T1000 (cell line): Measurements from ENCODE around the gene FDCSP.
"Not testable (repeated sequence)": the region's sequence is repeated elsewhere in the genome, so short reads cannot be mapped to it uniquely, and the experiment has no call there.

ENCODE experiments used
- DNase-seq: peaks from one replicate; lab custom pipeline; 2025; ENCODE audit warnings: mixed read lengths; lab: John Stamatoyannopoulos, UW

FDCSP gene

GRCh38 chr4:70225824-70226223 lies at the start of gene FDCSP:
TSS of gene FDCSP (plus strand) at chr4:70226124. CDS start at chr4:70231195, 5,071 bp downstream.
- DNase-seq = no peak

GRCh38 chr4:70177090-70177489 lies 48.8 kb upstream of the FDCSP start:
- DNase-seq = no peak

GRCh38 chr4:70178075-70178660 lies 47.8 kb upstream of the FDCSP start:
- no peak for DNase-seq

- DNase-seq = no peak
Measured at GRCh38 chr4:70179811-70180210, 46.1 kb upstream of the FDCSP start.

GRCh38 chr4:70181864-70182263 lies 44.1 kb upstream of the FDCSP start:
- DNase-seq = no peak

GRCh38 chr4:70182517-70183167 lies 43.3 kb upstream of the FDCSP start:
- DNase-seq = no peak

GRCh38 chr4:70183168-70183939 lies 42.6 kb upstream of the FDCSP start:
- no peak for DNase-seq

GRCh38 chr4:70183940-70184246 lies 42.0 kb upstream of the FDCSP start:
- no peak for DNase-seq

- no peak for DNase-seq
Measured at GRCh38 chr4:70187216-70187615, 38.7 kb upstream of the FDCSP start.

GRCh38 chr4:70190579-70190978 lies 35.3 kb upstream of the FDCSP start:
- no peak for DNase-seq

GRCh38 chr4:70191647-70192046 lies 34.3 kb upstream of the FDCSP start:
- DNase-seq = no peak

- DNase-seq = no peak
Measured at GRCh38 chr4:70192895-70193294, 33.0 kb upstream of the FDCSP start.

- no peak for DNase-seq
Measured at GRCh38 chr4:70195425-70195824, 30.5 kb upstream of the FDCSP start, which contains the start of gene ODAM. TSS of gene ODAM (plus strand) at chr4:70195725. CDS start at chr4:70196544, 819 bp downstream.

GRCh38 chr4:70196857-70197256 lies 29.1 kb upstream of the FDCSP start:
- no peak for DNase-seq

- DNase-seq = no peak
Measured at GRCh38 chr4:70197842-70198241, 28.1 kb upstream of the FDCSP start.

- DNase-seq = no peak
Measured at GRCh38 chr4:70203601-70204000, 22.3 kb upstream of the FDCSP start.

- DNase-seq = not testable (repeated sequence)
Measured at GRCh38 chr4:70212752-70213151, 13.2 kb upstream of the FDCSP start.

- not testable (repeated sequence) for DNase-seq
Measured at GRCh38 chr4:70216109-70216508, 9.8 kb upstream of the FDCSP start.

- DNase-seq = not testable (repeated sequence)
Measured at GRCh38 chr4:70216550-70216949, 9.4 kb upstream of the FDCSP start.

GRCh38 chr4:70221389-70221788 lies 4.5 kb upstream of the FDCSP start:
- not testable (repeated sequence) for DNase-seq

GRCh38 chr4:70221818-70222217 lies 4.1 kb upstream of the FDCSP start:
- not testable (repeated sequence) for DNase-seq

GRCh38 chr4:70236125-70236524 lies 10.2 kb downstream of the FDCSP start:
- DNase-seq = no peak
